ENCODE measurements around the gene CACNA1A. TPM values are rescaled to one million over a fixed set of nuclear protein-coding genes. Genes with fewer than 3 reads are reported as not detected.

CACNA1A gene
- total RNA-seq, 1 donor from 2014 or later, result 0.47 TPM

DNA sequence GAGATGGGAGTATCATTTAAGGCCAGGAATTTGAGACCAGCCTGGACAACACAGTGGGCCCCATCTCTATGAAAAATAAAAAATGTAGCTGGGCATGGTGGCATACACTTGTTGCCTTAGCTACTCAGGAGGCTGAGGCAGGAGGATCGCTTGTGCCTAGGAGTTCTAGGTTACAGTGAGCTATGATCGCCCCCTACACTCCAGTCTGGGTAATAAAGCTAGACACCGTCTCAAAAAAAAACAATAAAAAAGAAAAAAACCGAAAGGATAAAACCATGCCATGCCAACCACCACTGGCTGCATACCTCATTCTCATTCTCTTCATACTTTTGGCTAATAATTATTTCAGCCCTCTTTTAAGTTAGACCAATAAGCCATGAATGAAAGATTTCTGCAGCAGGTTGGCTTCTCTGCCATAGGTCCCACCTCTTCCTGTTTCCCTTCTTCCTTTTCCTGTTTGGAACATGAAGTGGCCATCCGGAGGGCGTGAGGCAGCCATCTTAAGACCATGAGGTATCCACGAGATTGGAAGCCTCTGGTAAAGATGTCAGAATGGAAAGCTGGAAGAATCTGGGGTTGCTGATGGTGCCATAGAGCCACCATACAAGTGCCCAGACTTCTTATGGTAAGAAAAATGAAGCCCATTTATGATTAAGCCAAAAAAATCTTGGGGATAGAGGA is 171.3 kb downstream of the CACNA1A start:
- Mint-ChIP-seq H3K36me3 (ENCODE audit: low read depth) (no peaks in the 10 kb centered on the region), H3K27ac (no peak overlapping the region), H3K9me3 (no peaks in the 10 kb centered on the region), H3K4me1 (ENCODE audit: low read depth) (no peaks in the 10 kb centered on the region), H3K27me3 (ENCODE audit: insufficient read depth) (no peaks in the 10 kb centered on the region), H3K4me3 (no peak overlapping the region)
- intact Hi-C loops (cut with micrococcal nuclease), result no loop called here
- DNase-seq (ENCODE audit: low spot score), result no peak

DNA sequence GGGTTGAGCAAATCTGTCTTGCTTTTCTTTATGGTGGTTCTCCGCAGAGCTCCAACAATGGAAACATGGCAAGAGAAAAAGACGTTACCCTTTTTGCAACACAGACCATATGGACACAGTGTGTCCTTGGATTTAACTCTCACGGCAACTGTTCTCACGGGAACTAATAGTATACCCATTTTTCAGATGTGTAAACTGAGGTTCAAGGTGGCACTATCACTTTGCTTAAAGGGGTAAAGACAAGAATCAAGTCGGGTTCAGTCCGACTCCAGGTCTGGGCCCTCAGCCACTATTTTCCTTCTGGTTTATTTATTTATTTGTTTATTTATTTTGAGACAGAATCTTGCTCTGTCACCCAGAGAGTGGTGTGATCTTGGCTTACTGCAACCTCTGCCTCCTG is 176.0 kb downstream of the CACNA1A start:
- H3K36me3 Mint-ChIP-seq (ENCODE audit: low read depth), result no peaks in the 10 kb centered on the region
- H3K27me3 Mint-ChIP-seq (ENCODE audit: insufficient read depth), result no peaks in the 10 kb centered on the region
- intact Hi-C loops (cut with micrococcal nuclease), result no loop called here
- no peak for DNase-seq (ENCODE audit: low spot score)
- no peaks in the 10 kb centered on the region for H3K9me3 Mint-ChIP-seq
- H3K4me3 Mint-ChIP-seq, result no peak overlapping the region
- no peak overlapping the region for H3K27ac Mint-ChIP-seq
- no peaks in the 10 kb centered on the region for H3K4me1 Mint-ChIP-seq (ENCODE audit: low read depth)

DNA sequence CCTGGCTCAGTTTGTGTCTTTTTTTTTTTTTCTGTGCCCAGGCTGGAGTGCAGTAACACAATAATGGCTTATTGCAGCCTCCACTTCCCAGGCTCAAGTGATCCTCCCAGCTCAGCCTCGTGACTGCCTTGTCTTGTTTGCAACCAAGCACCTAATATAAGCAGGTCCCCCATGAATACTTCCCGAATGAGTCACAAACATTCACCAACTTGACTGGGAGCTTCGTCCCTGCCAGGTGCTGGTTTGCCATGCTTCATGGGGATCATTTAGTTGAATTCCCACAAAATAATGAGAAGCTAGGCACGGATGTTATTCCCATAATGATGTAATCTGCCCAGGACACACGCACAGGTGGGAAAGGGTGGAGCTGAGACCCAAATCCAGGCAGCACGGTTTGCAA is 176.5 kb downstream of the CACNA1A start:
- intact Hi-C loops (cut with micrococcal nuclease), result no loop called here
- H3K27me3 Mint-ChIP-seq (ENCODE audit: insufficient read depth), result no peaks in the 10 kb centered on the region
- DNase-seq (ENCODE audit: low spot score), result no peak

DNA sequence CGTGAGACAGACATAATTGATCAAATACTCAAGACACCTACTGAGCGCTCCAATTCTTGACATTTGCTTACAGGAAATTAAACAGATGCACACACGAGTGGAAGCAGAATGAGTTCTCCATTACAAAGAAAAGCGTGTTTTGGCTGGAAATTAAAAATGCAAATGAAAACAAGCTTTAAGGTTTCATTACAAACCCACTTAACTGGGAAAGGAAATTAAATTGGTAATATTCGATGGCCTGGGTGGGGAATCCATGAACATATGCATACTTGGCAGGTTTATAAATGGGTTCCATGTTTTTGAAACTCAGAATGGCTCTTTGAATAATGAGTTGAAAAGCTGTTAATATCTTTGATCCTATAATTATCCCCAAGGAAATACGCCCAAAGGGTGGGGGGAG is 178.0 kb downstream of the CACNA1A start:
- intact Hi-C loops (cut with micrococcal nuclease), result no loop called here
- Mint-ChIP-seq H3K4me3 (no peak overlapping the region), H3K27ac (no peak overlapping the region), H3K36me3 (ENCODE audit: low read depth) (no peaks in the 10 kb centered on the region), H3K4me1 (ENCODE audit: low read depth) (no peaks in the 10 kb centered on the region), H3K9me3 (no peaks in the 10 kb centered on the region), H3K27me3 (ENCODE audit: insufficient read depth) (no peaks in the 10 kb centered on the region)
- no peak for DNase-seq (ENCODE audit: low spot score)

More for the DNA sequence above, 176.5 kb downstream of the CACNA1A start:
- H3K4me3 Mint-ChIP-seq, result no peak overlapping the region
- H3K4me1 Mint-ChIP-seq (ENCODE audit: low read depth), result no peaks in the 10 kb centered on the region
- H3K36me3 Mint-ChIP-seq (ENCODE audit: low read depth), result no peaks in the 10 kb centered on the region
- H3K27ac Mint-ChIP-seq, result no peak overlapping the region
- no peaks in the 10 kb centered on the region for H3K9me3 Mint-ChIP-seq

GRCh38 chr19:13319526-13319925 is 186.8 kb downstream of the CACNA1A start:
- Mint-ChIP-seq H3K9me3 (peaks cover 4% of the 10 kb centered on the region), H3K36me3 (ENCODE audit: low read depth) (no peaks in the 10 kb centered on the region), H3K4me1 (ENCODE audit: low read depth) (no peaks in the 10 kb centered on the region), H3K27ac (no peak overlapping the region), H3K4me3 (no peak overlapping the region), H3K27me3 (ENCODE audit: insufficient read depth) (peaks cover 4% of the 10 kb centered on the region)
- DNase-seq (ENCODE audit: low spot score), result no peak
- intact Hi-C loops (cut with micrococcal nuclease), result no loop called here

- DNase-seq (ENCODE audit: low spot score), result no peak
- intact Hi-C loops (cut with micrococcal nuclease), result no loop called here
- Mint-ChIP-seq H3K27me3 (ENCODE audit: insufficient read depth) (peaks cover 4% of the 10 kb centered on the region), H3K27ac (no peak overlapping the region), H3K4me3 (no peak overlapping the region), H3K9me3 (peaks cover 4% of the 10 kb centered on the region), H3K4me1 (ENCODE audit: low read depth) (no peaks in the 10 kb centered on the region), H3K36me3 (ENCODE audit: low read depth) (no peaks in the 10 kb centered on the region)
Measured at GRCh38 chr19:13318190-13318589, 188.1 kb downstream of the CACNA1A start.

DNA sequence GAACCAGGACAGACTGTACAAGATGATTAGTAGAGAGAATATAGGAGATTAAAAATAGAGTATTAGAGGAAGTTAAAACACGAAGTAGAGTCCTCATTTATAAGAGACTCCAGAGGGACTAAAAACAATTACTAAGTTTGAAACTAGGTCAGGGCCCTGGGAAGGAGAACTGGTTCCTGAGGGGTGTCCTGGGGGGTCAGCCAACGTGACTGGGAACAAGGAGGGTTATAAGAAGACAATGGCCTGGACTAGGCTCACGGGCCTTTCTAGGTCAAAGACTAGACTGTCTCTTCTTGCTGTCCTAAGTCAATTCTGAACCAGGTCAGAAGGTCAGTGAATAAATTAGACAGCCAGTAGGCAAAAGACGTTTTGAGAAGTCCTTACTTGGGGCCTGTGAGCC is 190.8 kb downstream of the CACNA1A start:
- Mint-ChIP-seq H3K4me3 (no peak overlapping the region), H3K4me1 (ENCODE audit: low read depth) (no peaks in the 10 kb centered on the region), H3K9me3 (no peaks in the 10 kb centered on the region), H3K27me3 (ENCODE audit: insufficient read depth) (peaks cover 4% of the 10 kb centered on the region), H3K36me3 (ENCODE audit: low read depth) (no peaks in the 10 kb centered on the region), H3K27ac (no peak overlapping the region)
- no peak for DNase-seq (ENCODE audit: low spot score)
- intact Hi-C loops (cut with micrococcal nuclease), result no loop called here

DNA sequence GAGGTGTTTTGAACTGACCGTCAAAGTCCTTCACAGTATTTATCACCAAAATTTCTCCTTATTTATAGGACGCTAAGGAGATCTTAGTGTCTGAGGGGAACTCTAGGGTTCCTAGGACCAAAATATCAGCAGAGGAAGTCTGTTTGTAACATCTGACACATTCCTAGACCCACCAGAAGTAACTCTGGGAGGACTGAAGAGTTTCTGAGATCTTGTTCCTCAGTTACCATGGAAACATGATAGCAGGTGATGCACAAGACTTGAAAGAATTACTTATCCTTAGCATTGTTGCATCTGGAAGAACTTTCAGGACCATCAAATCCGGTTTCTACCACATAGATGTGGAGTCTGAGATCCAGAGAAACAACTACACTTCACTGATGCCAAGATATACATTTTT is 191.5 kb downstream of the CACNA1A start:
- Mint-ChIP-seq H3K4me1 (ENCODE audit: low read depth) (no peaks in the 10 kb centered on the region), H3K9me3 (no peaks in the 10 kb centered on the region), H3K27ac (no peak overlapping the region), H3K27me3 (ENCODE audit: insufficient read depth) (peaks cover 4% of the 10 kb centered on the region), H3K4me3 (no peak overlapping the region), H3K36me3 (ENCODE audit: low read depth) (no peaks in the 10 kb centered on the region)
- DNase-seq (ENCODE audit: low spot score), result no peak
- intact Hi-C loops (cut with micrococcal nuclease), result no loop called here

- Mint-ChIP-seq H3K9me3 (no peaks in the 10 kb centered on the region), H3K27ac (no peak overlapping the region), H3K27me3 (ENCODE audit: insufficient read depth) (peaks cover 4% of the 10 kb centered on the region), H3K4me3 (no peak overlapping the region), H3K36me3 (ENCODE audit: low read depth) (no peaks in the 10 kb centered on the region), H3K4me1 (ENCODE audit: low read depth) (no peaks in the 10 kb centered on the region)
- intact Hi-C loops (cut with micrococcal nuclease), result no loop called here
- no peak for DNase-seq (ENCODE audit: low spot score)
Measured at GRCh38 chr19:13313875-13314274, 192.4 kb downstream of the CACNA1A start.

- DNase-seq (ENCODE audit: low spot score), result no peak
- no peak overlapping the region for H3K27ac Mint-ChIP-seq
- H3K36me3 Mint-ChIP-seq (ENCODE audit: low read depth), result no peaks in the 10 kb centered on the region
- intact Hi-C loops (cut with micrococcal nuclease), result no loop called here
- no peak overlapping the region for H3K4me3 Mint-ChIP-seq
- no peaks in the 10 kb centered on the region for H3K27me3 Mint-ChIP-seq (ENCODE audit: insufficient read depth)
- H3K4me1 Mint-ChIP-seq (ENCODE audit: low read depth), result no peaks in the 10 kb centered on the region
- H3K9me3 Mint-ChIP-seq, result no peaks in the 10 kb centered on the region
Measured at GRCh38 chr19:13309864-13310263, 196.4 kb downstream of the CACNA1A start.

- Mint-ChIP-seq H3K27ac (no peak overlapping the region), H3K36me3 (ENCODE audit: low read depth) (no peaks in the 10 kb centered on the region)
Measured at GRCh38 chr19:13303381-13304129, 202.7 kb downstream of the CACNA1A start.

GRCh38 chr19:13302526-13303270 is 203.6 kb downstream of the CACNA1A start:
- Mint-ChIP-seq H3K27me3 (ENCODE audit: insufficient read depth) (peaks cover 20% of the 10 kb centered on the region), H3K4me3 (no peak overlapping the region), H3K9me3 (no peaks in the 10 kb centered on the region), H3K4me1 (ENCODE audit: low read depth) (no peaks in the 10 kb centered on the region), H3K27ac (no peak overlapping the region), H3K36me3 (ENCODE audit: low read depth) (no peaks in the 10 kb centered on the region)
- intact Hi-C loops (cut with micrococcal nuclease), result no loop called here
- no peak for DNase-seq (ENCODE audit: low spot score)

More at GRCh38 chr19:13303381-13304129, 202.7 kb downstream of the CACNA1A start:
- H3K27me3 Mint-ChIP-seq (ENCODE audit: insufficient read depth), result peaks cover 17% of the 10 kb centered on the region
- intact Hi-C loops (cut with micrococcal nuclease), result no loop called here
- no peaks in the 10 kb centered on the region for H3K9me3 Mint-ChIP-seq
- no peak overlapping the region for H3K4me3 Mint-ChIP-seq
- no peak for DNase-seq (ENCODE audit: low spot score)
- no peaks in the 10 kb centered on the region for H3K4me1 Mint-ChIP-seq (ENCODE audit: low read depth)
